Kidney epithelial cell (primary cell): ENCODE measurements around the gene ROR1. TPM values are rescaled to one million over a fixed set of nuclear protein-coding genes. Genes with fewer than 3 reads are reported as not detected.

ENCODE experiments used
- DNase-seq: peaks from one replicate; pipeline ENCODE4 v3.0.0-alpha.2; 2010; ENCODE audit warnings: low read depth
- H3K27me3 ChIP-seq: 2 replicates; pipeline ENCODE4 v1.6.0; 2011; ENCODE audit warnings: low read length; ENCODE audit not compliant: control insufficient read depth, insufficient read depth
- H3K36me3 ChIP-seq: 2 replicates; pipeline ENCODE4 v1.5.1; 2011; ENCODE audit warnings: low read length; ENCODE audit not compliant: control insufficient read depth, insufficient read depth
- H3K4me3 ChIP-seq: 2 replicates; pipeline ENCODE4 v1.5.1; 2011; ENCODE audit warnings: low read depth, mild to moderate bottlenecking, control low read depth, low read length
- CTCF ChIP-seq: IDR thresholded peaks from 2 replicates; pipeline ENCODE4 v1.5.1; 2011; ENCODE audit warnings: mild to moderate bottlenecking, moderate library complexity, low read length, control low read depth, inconsistent platforms; ENCODE audit not compliant: insufficient read depth, poor library complexity, severe bottlenecking
- total RNA-seq: library from RNA; depleted of rRNA; stranded (reverse); fragments of >200 nt; gene quantifications from 2 replicates; pipeline ENCODE4 v1.2.3, GENCODE V29; 2015

ROR1 gene
- total RNA-seq, 1 donor from 2014 or later, result 21.5 TPM

- Histone ChIP-seq H3K4me3 (no peak overlapping the region), H3K27me3 (no peaks in the 10 kb centered on the region), H3K36me3 (no peaks in the 10 kb centered on the region)
- no peak for DNase-seq
- no peak for TF ChIP-seq CTCF
Observed at GRCh38 chr1:63954187-63954586, 180.4 kb downstream of the ROR1 start.

- Histone ChIP-seq H3K27me3 (no peaks in the 10 kb centered on the region), H3K36me3 (no peaks in the 10 kb centered on the region), H3K4me3 (no peak overlapping the region)
- TF ChIP-seq CTCF, result no peak
- no peak for DNase-seq
Observed at GRCh38 chr1:63955370-63956145, 181.7 kb downstream of the ROR1 start.

GRCh38 chr1:63958556-63958955 lies 184.7 kb downstream of the ROR1 start:
- no peak overlapping the region for H3K4me3 ChIP-seq
- TF ChIP-seq CTCF, result no peak
- no peaks in the 10 kb centered on the region for H3K36me3 ChIP-seq
- no peaks in the 10 kb centered on the region for H3K27me3 ChIP-seq
- DNase-seq, result no peak

GRCh38 chr1:63960326-63960725 lies 186.5 kb downstream of the ROR1 start:
- no peak for DNase-seq
- Histone ChIP-seq H3K4me3 (no peak overlapping the region), H3K36me3 (no peaks in the 10 kb centered on the region), H3K27me3 (no peaks in the 10 kb centered on the region)
- no peak for TF ChIP-seq CTCF

DNA sequence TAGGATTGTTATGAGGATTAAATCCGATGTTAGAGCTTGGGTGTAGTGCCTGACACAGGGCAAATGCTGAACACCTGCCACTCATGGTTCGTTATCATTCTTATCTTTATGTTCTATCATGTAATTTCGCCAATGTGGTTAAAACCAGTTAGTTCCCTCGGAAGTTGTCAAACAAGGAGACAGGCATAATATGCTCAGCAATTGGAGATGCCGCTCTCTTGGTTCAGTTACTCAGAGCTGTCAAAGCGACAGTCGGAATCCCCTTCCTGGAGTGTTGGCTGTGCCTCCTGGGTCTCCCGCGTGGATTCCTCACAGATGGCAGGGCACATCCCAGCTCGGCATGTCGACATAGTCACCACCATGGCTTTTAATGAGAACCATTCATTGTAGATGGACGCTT lies 192.2 kb downstream of the ROR1 start:
- Histone ChIP-seq H3K4me3 (no peak overlapping the region), H3K36me3 (no peaks in the 10 kb centered on the region), H3K27me3 (no peaks in the 10 kb centered on the region)
- DNase-seq, result no peak
- no peak for TF ChIP-seq CTCF

DNA sequence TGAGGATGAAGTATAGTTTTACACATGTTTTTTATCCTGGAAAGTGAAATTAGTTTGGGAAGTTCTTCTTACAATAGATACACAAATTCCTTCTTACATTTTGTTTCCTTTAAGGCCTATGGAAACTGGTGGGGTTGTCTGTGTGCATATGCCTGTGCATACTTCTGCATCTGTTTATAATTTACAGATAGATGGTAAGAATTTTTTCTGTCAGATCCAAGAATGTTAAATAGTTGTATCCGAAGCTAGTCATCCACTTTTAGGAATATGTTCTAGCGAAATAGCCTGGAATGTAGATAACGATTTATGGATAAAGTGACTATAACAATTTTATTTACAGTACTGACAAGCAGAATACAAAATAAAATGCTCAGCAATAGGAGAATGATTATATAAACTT lies 194.1 kb downstream of the ROR1 start:
- no peaks in the 10 kb centered on the region for H3K36me3 ChIP-seq
- H3K27me3 ChIP-seq, result no peaks in the 10 kb centered on the region
- no peak overlapping the region for H3K4me3 ChIP-seq
- no peak for TF ChIP-seq CTCF
- no peak for DNase-seq
